Activated naive CD4-positive, alpha-beta T cell treated with anti-CD3 and anti-CD28 coated beads, Interleukin-2, amount 10 ng/mL, durations not matched to agents 7 days and 5 days (primary cell): Measurements from ENCODE around the gene GALNT2.
A peak's percentile ranks its signal among the peaks of the same experiment; 100 is the strongest.

Experiments
- CTCF ChIA-PET: fragments of 350-600 bp; sonication (Branson Sonifier 250); formaldehyde crosslinking; loops from one replicate; lab custom pipeline; 2021; ENCODE audit warnings: antibody characterized with exemption; lab: Charles Lee
- DNase-seq: peaks from one replicate; pipeline ENCODE4 v3.0.0-alpha.2; 2020
- H3K27ac Mint-ChIP-seq: one replicate; pipeline ENCODE4 v1.8.0; 2021; ENCODE audit warnings: mild to moderate bottlenecking, moderate library complexity, mixed read lengths
- H3K27me3 Mint-ChIP-seq: one replicate; pipeline ENCODE4 v1.8.0; 2021; ENCODE audit warnings: mild to moderate bottlenecking, mixed read lengths
- H3K36me3 Mint-ChIP-seq: one replicate; pipeline ENCODE4 v1.8.0; 2021; ENCODE audit warnings: mixed read lengths
- H3K4me1 Mint-ChIP-seq: one replicate; pipeline ENCODE4 v1.8.0; 2021; ENCODE audit warnings: mixed read lengths
- H3K4me3 Mint-ChIP-seq: one replicate; pipeline ENCODE4 v1.8.0; 2021; ENCODE audit warnings: mild to moderate bottlenecking, moderate library complexity, mixed read lengths
- H3K9me3 Mint-ChIP-seq: one replicate; pipeline ENCODE4 v1.8.0; 2021; ENCODE audit warnings: mixed read lengths

Gene GALNT2

DNA sequence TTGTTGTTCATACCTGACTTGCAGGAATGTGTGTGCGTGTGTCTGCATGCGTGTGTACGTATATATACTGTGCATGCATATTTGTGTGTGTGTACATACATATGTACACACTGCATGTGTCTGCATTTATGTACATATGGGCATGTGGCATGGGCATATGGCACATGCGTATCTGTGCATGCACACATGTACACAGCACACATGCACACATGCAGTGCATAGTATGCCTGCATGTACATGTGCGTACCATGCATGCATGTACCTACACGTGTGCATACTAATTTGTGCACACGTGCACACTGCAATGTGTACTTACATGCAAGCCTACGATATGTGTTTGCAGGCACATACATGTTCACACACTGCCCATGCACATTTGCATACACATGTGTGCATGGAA is 43.9 kb downstream of the GALNT2 start:
- H3K36me3 Mint-ChIP-seq = peaks cover 14% of the 10 kb centered on the region
- H3K27ac Mint-ChIP-seq = peak overlapping the region; percentile 70
- H3K4me1 Mint-ChIP-seq = peaks cover 75% of the 10 kb centered on the region
- no peak overlapping the region for H3K4me3 Mint-ChIP-seq
- no peaks in the 10 kb centered on the region for H3K27me3 Mint-ChIP-seq
- no peaks in the 10 kb centered on the region for H3K9me3 Mint-ChIP-seq
- CTCF ChIA-PET = interaction anchor here (0.8 to 4.4 kb wide), 4 partner anchors 8 to 57 kb away, joined by 4 to 40 read pairs (median 4); no protein-coding TSS in a partner anchor
- DNase-seq = no peak

DNA sequence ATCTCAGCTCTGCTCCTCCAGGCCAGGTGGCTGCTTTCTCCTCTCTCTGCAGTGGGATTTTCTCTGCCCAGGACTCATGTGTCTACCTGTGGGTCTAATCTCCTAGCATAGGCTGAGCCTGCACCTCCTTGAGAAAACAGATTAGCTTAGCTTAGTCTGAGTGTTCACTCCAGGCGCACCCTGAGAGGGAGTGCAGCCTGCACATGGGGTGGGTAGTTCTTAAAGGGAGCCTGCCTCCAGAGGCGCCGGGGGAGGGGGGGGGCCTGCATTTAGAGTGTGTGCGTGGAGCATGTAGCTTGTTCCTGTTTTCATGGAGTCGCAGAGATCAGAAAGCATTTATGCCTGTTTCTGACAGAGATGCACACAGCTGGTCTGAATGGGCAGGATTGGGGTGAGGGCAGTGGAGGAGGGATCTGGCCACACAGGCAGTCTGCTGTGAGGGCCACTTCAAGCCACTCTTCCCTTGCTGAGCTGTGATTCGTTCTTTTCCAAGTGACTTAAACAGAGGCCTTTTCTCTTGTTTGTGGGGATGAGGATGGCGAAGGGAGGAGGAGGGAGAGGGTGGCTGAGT is 45.2 kb downstream of the GALNT2 start:
- H3K27me3 Mint-ChIP-seq = no peaks in the 10 kb centered on the region

GRCh38 chr1:230112782-230113181 is 45.7 kb downstream of the GALNT2 start:
- DNase-seq = no peak
- Mint-ChIP-seq H3K4me1 (peaks cover 57% of the 10 kb centered on the region), H3K27me3 (no peaks in the 10 kb centered on the region), H3K36me3 (peaks cover 16% of the 10 kb centered on the region), H3K27ac (no peak overlapping the region), H3K4me3 (no peak overlapping the region), H3K9me3 (no peaks in the 10 kb centered on the region)
- CTCF ChIA-PET = interaction anchor here (4.4 kb wide), 1 partner anchor 10 kb away, joined by 40 read pairs; no protein-coding TSS in a partner anchor

More for the DNA sequence above, 45.2 kb downstream of the GALNT2 start:
- DNase-seq = no peak
- no peaks in the 10 kb centered on the region for H3K9me3 Mint-ChIP-seq
- H3K4me3 Mint-ChIP-seq = no peak overlapping the region
- H3K4me1 Mint-ChIP-seq = peaks cover 63% of the 10 kb centered on the region
- CTCF ChIA-PET = interaction anchor here (0.8 to 4.4 kb wide), 2 partner anchors 11 to 25 kb away, joined by 3 to 40 read pairs; no protein-coding TSS in a partner anchor
- H3K27ac Mint-ChIP-seq = peak overlapping the region; percentile 58
- H3K36me3 Mint-ChIP-seq = peaks cover 14% of the 10 kb centered on the region

DNA sequence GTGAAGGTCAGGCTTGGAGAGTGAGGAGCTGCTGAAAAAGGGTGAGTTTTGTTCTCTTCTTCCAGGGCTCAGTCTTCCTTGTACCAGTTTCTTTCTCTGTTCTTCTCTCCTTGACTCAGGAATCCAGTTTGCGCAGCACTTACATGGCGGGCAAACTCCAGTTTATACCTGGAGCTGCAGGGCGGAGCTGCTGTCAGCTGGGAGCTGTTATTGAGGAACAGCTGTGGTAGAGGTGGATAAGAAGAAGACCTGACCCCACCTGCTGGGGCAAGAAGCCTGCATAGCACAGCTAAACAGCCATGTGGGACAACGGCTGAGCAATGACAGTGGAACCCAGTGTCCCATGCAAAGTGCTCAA is 46.2 kb downstream of the GALNT2 start:
- H3K36me3 Mint-ChIP-seq = peaks cover 16% of the 10 kb centered on the region
- CTCF ChIA-PET = interaction anchor here (1.3 to 4.4 kb wide), 2 partner anchors 8 to 10 kb away, joined by 4 to 40 read pairs; no protein-coding TSS in a partner anchor
- no peak overlapping the region for H3K27ac Mint-ChIP-seq
- H3K4me1 Mint-ChIP-seq = peaks cover 53% of the 10 kb centered on the region
- no peak for DNase-seq
- H3K4me3 Mint-ChIP-seq = no peak overlapping the region
- H3K9me3 Mint-ChIP-seq = no peaks in the 10 kb centered on the region
- no peaks in the 10 kb centered on the region for H3K27me3 Mint-ChIP-seq

DNA sequence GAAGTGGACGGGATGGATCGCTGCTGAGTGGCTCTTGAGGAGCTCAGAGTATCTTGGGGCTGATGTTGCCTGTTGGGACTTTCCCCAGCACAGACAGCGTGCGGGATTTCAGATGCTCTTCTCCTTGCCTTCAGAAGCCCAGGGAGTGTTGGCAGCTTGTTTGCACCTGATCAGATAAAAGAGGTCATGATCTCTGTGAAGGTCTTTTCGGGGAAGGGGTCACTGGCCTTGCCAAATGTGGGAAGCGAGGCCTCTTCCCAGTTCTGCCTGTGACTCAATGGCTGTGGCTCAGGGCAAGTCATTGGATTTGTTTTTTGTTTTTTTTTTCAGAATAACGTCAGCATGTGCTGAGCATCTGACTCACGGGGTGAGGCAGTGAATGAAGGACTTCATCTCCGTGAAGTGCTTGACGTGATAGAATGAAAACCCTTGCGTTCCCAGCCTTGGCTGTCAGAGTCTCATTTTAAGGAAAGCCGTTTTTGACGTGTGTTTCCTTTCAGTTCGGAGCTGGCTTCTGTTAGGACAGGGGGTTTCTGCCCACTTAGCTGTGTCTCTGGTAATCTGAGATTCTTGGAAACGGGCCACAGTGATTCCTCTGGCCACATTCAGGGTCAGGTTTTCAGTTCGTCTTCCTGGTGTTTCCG is 46.7 kb downstream of the GALNT2 start:
- no peaks in the 10 kb centered on the region for H3K27me3 Mint-ChIP-seq
- H3K4me3 Mint-ChIP-seq = no peak overlapping the region
- CTCF ChIA-PET = interaction anchor here (1.3 kb wide), 2 partner anchors 8 to 31 kb away, joined by 4 read pairs; no protein-coding TSS in a partner anchor
- H3K4me1 Mint-ChIP-seq = peaks cover 48% of the 10 kb centered on the region
- no peak for DNase-seq
- no peaks in the 10 kb centered on the region for H3K9me3 Mint-ChIP-seq
- peaks cover 16% of the 10 kb centered on the region for H3K36me3 Mint-ChIP-seq
- H3K27ac Mint-ChIP-seq = no peak overlapping the region

DNA sequence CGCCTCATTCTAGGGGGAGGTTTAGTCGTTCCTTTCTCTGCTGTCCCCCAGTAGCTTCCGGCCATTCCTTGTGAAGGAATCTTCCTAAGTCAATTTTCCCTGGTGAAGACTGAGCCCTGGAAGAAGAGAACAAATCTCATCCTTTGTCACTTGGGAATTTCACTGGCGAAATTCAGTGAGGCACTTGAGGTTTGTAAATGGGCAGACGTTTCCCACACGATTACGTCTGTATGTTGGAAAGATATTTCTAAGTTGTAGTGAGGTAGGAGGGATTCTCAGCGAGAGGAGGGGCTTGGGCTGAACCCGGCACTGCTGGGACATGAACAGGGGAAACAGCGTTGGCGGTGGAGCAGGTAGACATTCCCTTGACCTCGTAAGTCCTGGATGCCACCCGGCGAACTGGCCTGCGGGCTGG is 47.2 kb downstream of the GALNT2 start:
- no peaks in the 10 kb centered on the region for H3K9me3 Mint-ChIP-seq
- peaks cover 16% of the 10 kb centered on the region for H3K36me3 Mint-ChIP-seq
- H3K27me3 Mint-ChIP-seq = no peaks in the 10 kb centered on the region
- no peak overlapping the region for H3K4me3 Mint-ChIP-seq
- CTCF ChIA-PET = interaction anchor here (1.3 kb wide), 2 partner anchors 9 to 32 kb away, joined by 4 read pairs; no protein-coding TSS in a partner anchor
- peaks cover 44% of the 10 kb centered on the region for H3K4me1 Mint-ChIP-seq
- H3K27ac Mint-ChIP-seq = no peak overlapping the region
- DNase-seq = no peak

DNA sequence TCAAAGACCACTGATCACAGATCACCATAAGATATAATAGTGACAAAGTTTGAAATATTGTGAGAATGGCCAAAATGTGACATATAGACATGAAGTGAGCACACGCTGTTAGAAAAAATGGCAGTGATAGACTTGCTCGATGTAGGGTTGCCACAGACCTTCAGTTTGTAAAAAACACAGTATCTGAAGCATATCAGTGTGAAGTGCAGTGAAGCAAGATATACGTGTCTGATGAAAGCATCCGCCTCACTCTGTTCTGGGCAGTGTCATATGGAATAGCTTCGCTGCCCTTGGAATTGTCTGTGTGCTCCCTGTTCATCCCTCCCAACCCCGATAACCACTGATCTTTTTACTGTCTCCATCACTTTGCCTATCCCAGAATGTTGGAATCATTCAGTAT is 50.7 kb downstream of the GALNT2 start:
- Mint-ChIP-seq H3K36me3 (peaks cover 26% of the 10 kb centered on the region), H3K27ac (no peak overlapping the region), H3K4me1 (peaks cover 23% of the 10 kb centered on the region), H3K27me3 (no peaks in the 10 kb centered on the region), H3K9me3 (no peaks in the 10 kb centered on the region), H3K4me3 (no peak overlapping the region)
- no peak for DNase-seq
- CTCF ChIA-PET = interaction anchor here (1.3 kb wide), 1 partner anchor 124 kb away, joined by 3 read pairs; no protein-coding TSS in a partner anchor

- no peaks in the 10 kb centered on the region for H3K9me3 Mint-ChIP-seq
- CTCF ChIA-PET = interaction anchor here (1.2 to 1.4 kb wide), 2 partner anchors 9 to 90 kb away, joined by 3 to 4 read pairs; no protein-coding TSS in a partner anchor
- peaks cover 20% of the 10 kb centered on the region for H3K36me3 Mint-ChIP-seq
- H3K4me3 Mint-ChIP-seq = no peak overlapping the region
- no peak for DNase-seq
- H3K4me1 Mint-ChIP-seq = peaks cover 29% of the 10 kb centered on the region
- H3K27me3 Mint-ChIP-seq = no peaks in the 10 kb centered on the region
- no peak overlapping the region for H3K27ac Mint-ChIP-seq
Observed at GRCh38 chr1:230119340-230119739, 52.3 kb downstream of the GALNT2 start.

DNA sequence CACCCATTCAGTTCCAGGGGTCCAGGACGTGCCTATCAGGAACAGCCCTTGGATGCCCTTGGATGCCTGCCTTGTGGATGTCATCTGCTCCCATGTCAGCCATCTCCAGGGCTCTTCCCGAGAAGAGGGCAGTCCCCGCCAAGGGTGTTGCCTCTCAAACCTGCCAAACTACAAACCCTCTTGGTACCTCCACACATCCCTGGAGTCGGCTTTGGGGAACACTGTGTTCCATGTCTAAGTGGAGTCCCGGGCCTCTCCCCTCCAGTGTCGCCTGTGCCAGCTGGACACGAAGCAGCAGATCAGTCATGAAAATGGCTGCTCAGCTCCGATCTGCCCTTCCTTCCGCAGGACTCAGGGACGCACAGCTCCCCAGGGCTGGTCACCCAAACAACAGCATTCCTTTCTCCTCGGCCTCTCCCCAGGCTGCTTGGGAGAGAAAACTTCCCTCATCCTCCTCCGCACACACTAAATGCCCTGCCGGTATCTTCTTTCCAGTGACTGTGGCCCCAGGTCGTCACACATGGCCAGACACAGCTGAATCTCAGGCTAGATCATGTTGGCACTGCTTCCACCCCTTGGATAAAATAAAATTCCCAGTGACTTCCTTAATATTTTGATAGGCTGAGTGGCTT is 53.4 kb downstream of the GALNT2 start:
- no peak for DNase-seq
- Mint-ChIP-seq H3K27ac (no peak overlapping the region), H3K36me3 (peaks cover 17% of the 10 kb centered on the region), H3K27me3 (no peaks in the 10 kb centered on the region), H3K9me3 (no peaks in the 10 kb centered on the region), H3K4me1 (peaks cover 40% of the 10 kb centered on the region), H3K4me3 (no peak overlapping the region)
- CTCF ChIA-PET = interaction anchor here (0.6 to 6.6 kb wide), 6 partner anchors 9 to 89 kb away, joined by 3 to 40 read pairs (median 3); no protein-coding TSS in a partner anchor

DNA sequence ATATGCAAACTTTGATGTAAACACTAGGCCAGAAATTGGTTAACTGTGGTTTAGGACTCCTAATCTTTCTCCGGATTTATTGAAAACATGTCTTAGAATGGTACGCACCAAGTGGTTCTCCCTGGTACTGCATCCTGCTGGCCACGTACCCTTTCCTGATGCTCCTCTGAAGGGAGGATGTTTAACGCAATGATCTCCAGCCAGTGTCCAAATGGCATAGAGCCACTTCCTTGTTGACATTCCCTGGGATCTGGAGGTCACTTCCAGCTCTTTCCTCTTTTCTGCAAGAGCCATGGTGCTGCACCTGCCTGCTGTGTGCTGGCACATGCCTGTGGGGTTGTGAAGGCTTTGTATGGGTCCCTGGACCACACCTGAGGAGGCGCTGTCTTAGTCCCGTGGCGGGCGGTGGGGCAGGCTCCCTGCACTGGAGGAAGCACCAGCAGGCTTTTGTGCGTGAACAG is 53.9 kb downstream of the GALNT2 start:
- H3K27me3 Mint-ChIP-seq = no peaks in the 10 kb centered on the region
- peaks cover 13% of the 10 kb centered on the region for H3K36me3 Mint-ChIP-seq
- H3K9me3 Mint-ChIP-seq = no peaks in the 10 kb centered on the region
- no peak overlapping the region for H3K4me3 Mint-ChIP-seq
- CTCF ChIA-PET = interaction anchor here (0.6 to 6.6 kb wide), 6 partner anchors 10 to 303 kb away, joined by 3 to 40 read pairs (median 3); no protein-coding TSS in a partner anchor
- peaks cover 46% of the 10 kb centered on the region for H3K4me1 Mint-ChIP-seq
- H3K27ac Mint-ChIP-seq = no peak overlapping the region
- DNase-seq = peak; percentile 37

DNA sequence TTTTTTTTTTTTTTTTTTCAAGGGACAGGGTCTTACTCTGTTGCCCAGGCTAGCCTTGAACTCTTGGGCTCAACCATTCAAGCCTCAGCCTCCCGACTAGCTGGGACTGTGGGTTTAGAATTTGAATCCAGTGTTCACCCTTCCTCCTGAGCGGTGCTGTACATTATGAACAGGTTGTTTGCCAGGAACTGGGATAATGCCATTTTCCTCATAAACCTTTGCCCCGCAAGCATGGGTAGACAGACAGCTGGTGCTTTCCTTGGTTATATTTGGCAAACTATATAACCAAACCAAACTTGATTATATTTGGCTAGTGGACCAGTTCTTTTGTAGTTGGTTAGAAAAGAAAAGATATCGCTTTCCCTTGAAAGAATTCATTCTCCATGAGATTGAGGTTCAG is 54.9 kb downstream of the GALNT2 start:
- Mint-ChIP-seq H3K27ac (no peak overlapping the region), H3K27me3 (no peaks in the 10 kb centered on the region), H3K9me3 (no peaks in the 10 kb centered on the region), H3K4me3 (no peak overlapping the region), H3K36me3 (peaks cover 12% of the 10 kb centered on the region), H3K4me1 (peaks cover 56% of the 10 kb centered on the region)
- CTCF ChIA-PET = interaction anchor here (0.9 to 6.6 kb wide), 5 partner anchors 11 to 460 kb away, joined by 3 to 40 read pairs (median 5); no protein-coding TSS in a partner anchor
- DNase-seq = no peak

DNA sequence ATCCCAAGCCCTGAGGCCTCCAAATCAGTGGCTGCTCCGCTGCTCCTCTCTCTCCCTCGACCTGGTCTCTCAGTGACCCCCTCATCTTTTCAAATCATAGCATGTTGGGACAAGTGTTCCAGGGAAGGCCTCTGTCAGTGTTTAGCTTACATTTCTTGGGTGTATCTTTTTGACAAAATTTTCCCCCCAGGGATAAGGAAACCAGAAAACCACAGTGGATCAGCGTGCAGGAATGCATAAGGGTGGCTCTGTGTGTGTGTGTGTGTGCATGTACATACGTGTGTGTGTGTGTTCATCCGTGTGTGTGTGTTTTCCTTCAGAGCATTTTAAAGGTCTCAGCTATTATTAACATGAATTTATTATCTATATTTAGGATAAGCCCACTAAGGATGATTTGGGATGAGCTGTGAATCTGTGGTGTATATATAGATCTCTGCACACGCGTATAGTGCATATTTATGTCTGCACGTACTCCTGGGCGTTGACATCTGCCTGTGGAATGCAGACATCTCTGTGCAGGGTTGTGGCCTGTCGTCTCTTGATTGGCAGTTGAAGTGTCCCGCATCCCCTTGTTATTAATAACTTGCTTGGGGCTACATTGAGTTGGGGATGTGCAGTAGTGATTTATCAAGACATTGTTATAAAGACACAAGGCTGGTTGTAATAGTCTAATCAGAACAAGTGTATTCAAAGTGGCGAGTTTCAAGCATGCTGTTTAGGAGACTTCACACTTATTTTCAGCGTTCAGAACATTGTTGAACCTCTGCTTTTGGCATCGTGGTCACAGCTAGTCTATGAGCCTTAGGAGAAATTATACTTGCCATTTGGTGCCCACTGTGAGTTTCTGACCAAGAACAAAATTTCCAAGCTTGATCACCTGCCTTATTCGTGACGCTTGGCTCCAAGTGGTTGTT is 55.6 kb downstream of the GALNT2 start:
- Mint-ChIP-seq H3K4me1 (peaks cover 62% of the 10 kb centered on the region), H3K4me3 (no peak overlapping the region), H3K27me3 (no peaks in the 10 kb centered on the region), H3K9me3 (no peaks in the 10 kb centered on the region), H3K36me3 (peaks cover 10% of the 10 kb centered on the region), H3K27ac (no peak overlapping the region)
- CTCF ChIA-PET = interaction anchor here (0.9 to 6.6 kb wide), 6 partner anchors 11 to 461 kb away, joined by 3 to 40 read pairs (median 5); no protein-coding TSS in a partner anchor
- DNase-seq = no peak
